HCT116 (cell line): ENCODE data around the gene HMBS.

Experiments
- EZH2 ChIP-seq: fragments of 200-600 bp; sonication (generic); IDR thresholded peaks from 2 replicates; pipeline ENCODE4 v1.6.1; 2017; ENCODE audit warnings: antibody characterized with exemption, mixed run types
- POLR2A ChIP-seq: IDR thresholded peaks from 2 replicates; pipeline ENCODE4 v1.7.0; 2011; ENCODE audit warnings: borderline replicate concordance; ENCODE audit not compliant: insufficient read depth, insufficient read length; ENCODE audit errors: extremely low read depth
- TF ChIP-seq, protein P1 (sequence below), 3 experiments: fragments of 200-600 bp in 1 of 3; sonication (generic) in 1 of 3; IDR thresholded peaks in 2 of 3; conservative IDR thresholded peaks in 1 of 3; 2 replicates each; pipeline ENCODE4 v1.5.1; 2012 to 2017; ENCODE audit warnings: low read depth in 2 of 3, low read length in 2 of 3, antibody characterized with exemption in 1 of 3, borderline replicate concordance in 1 of 3, control low read depth in 1 of 3, mild to moderate bottlenecking in 1 of 3, mixed read lengths in 1 of 3, mixed run types in 1 of 3, moderate library complexity in 1 of 3; ENCODE audit not compliant: insufficient read depth in 1 of 3

DNA sequence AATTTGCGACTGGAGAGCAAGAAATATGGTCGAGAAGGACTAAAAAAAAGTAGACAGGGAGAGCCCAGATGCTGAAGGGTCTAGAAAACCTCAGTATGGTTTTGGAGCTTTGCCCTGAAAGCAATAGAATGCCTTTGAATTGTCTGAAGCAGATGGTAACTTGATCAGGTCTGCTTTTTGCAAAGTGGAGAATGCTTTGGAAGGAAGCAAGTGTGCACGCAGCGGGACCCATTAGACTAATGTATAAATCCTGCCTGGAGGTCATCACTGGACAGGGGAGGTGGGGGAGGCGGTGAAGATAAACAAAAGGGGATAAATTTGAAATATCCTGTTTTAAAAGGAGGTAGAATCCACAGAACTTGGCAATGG, 35.9 kb downstream of the HMBS start:
- TF ChIP-seq POLR2A (no peak), EZH2 (no peak)
- TF ChIP-seq, protein P1, sequence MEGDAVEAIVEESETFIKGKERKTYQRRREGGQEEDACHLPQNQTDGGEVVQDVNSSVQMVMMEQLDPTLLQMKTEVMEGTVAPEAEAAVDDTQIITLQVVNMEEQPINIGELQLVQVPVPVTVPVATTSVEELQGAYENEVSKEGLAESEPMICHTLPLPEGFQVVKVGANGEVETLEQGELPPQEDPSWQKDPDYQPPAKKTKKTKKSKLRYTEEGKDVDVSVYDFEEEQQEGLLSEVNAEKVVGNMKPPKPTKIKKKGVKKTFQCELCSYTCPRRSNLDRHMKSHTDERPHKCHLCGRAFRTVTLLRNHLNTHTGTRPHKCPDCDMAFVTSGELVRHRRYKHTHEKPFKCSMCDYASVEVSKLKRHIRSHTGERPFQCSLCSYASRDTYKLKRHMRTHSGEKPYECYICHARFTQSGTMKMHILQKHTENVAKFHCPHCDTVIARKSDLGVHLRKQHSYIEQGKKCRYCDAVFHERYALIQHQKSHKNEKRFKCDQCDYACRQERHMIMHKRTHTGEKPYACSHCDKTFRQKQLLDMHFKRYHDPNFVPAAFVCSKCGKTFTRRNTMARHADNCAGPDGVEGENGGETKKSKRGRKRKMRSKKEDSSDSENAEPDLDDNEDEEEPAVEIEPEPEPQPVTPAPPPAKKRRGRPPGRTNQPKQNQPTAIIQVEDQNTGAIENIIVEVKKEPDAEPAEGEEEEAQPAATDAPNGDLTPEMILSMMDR (IDR thresholded peaks at IDR 0.05 in 2 of 3, conservative IDR thresholded peaks at IDR 0.05 in 1 of 3; ENCODE audit: borderline replicate concordance in 1 of 3, insufficient read depth in 1 of 3, low read depth in 2 of 3, low read length in 2 of 3) = no peak
